ENCODE results near the gene ESYT2.

Gene ESYT2

GRCh38 chr7:158735935-158736334, 93.4 kb downstream of the ESYT2 start:
- no peak overlapping the region for H3K27ac ChIP-seq (ENCODE audit: poor library complexity, severe bottlenecking)
- no peaks in the 10 kb centered on the region for H3K27me3 ChIP-seq (ENCODE audit: insufficient read depth, poor library complexity, severe bottlenecking)
- H3K4me1 ChIP-seq (ENCODE audit: insufficient read depth, poor library complexity, severe bottlenecking): peaks cover 8% of the 10 kb centered on the region
- ATAC-seq (ENCODE audit: low read depth) (no peak), DNase-seq (ENCODE audit: low spot score) (no peak)
- H3K9me3 ChIP-seq (ENCODE audit: severe bottlenecking): no peaks in the 10 kb centered on the region
- no peak for TF ChIP-seq CTCF (IDR thresholded peaks at IDR 0.05; ENCODE audit: poor library complexity, severe bottlenecking)
- H3K4me3 ChIP-seq (ENCODE audit: severe bottlenecking): no peak overlapping the region
- peaks cover 88% of the 10 kb centered on the region for H3K36me3 ChIP-seq (ENCODE audit: low read depth)

- Histone ChIP-seq H3K4me3 (ENCODE audit: severe bottlenecking) (no peak overlapping the region), H3K9me3 (ENCODE audit: severe bottlenecking) (no peaks in the 10 kb centered on the region), H3K27ac (ENCODE audit: poor library complexity, severe bottlenecking) (no peak overlapping the region), H3K4me1 (ENCODE audit: insufficient read depth, poor library complexity, severe bottlenecking) (no peaks in the 10 kb centered on the region), H3K36me3 (ENCODE audit: low read depth) (peaks cover 84% of the 10 kb centered on the region), H3K27me3 (ENCODE audit: insufficient read depth, poor library complexity, severe bottlenecking) (no peaks in the 10 kb centered on the region)
- no peak for DNase-seq (ENCODE audit: low spot score)
- peak; percentile 76 for ATAC-seq (ENCODE audit: low read depth)
- no peak for TF ChIP-seq CTCF (IDR thresholded peaks at IDR 0.05; ENCODE audit: poor library complexity, severe bottlenecking)
These were observed 94.4 kb downstream of the ESYT2 start for GRCh38 chr7:158734861-158735260.

- H3K27ac ChIP-seq (ENCODE audit: poor library complexity, severe bottlenecking): no peak overlapping the region
- H3K36me3 ChIP-seq (ENCODE audit: low read depth): peaks cover 75% of the 10 kb centered on the region
- DNase-seq (ENCODE audit: low spot score) (no peak), ATAC-seq (ENCODE audit: low read depth) (no peak)
- TF ChIP-seq CTCF (IDR thresholded peaks at IDR 0.05; ENCODE audit: poor library complexity, severe bottlenecking): no peak
- H3K27me3 ChIP-seq (ENCODE audit: insufficient read depth, poor library complexity, severe bottlenecking): no peaks in the 10 kb centered on the region
- no peaks in the 10 kb centered on the region for H3K9me3 ChIP-seq (ENCODE audit: severe bottlenecking)
- no peak overlapping the region for H3K4me3 ChIP-seq (ENCODE audit: severe bottlenecking)
- no peaks in the 10 kb centered on the region for H3K4me1 ChIP-seq (ENCODE audit: insufficient read depth, poor library complexity, severe bottlenecking)
These were observed 95.4 kb downstream of the ESYT2 start for GRCh38 chr7:158733775-158734494.

- DNase-seq (ENCODE audit: low spot score): no peak
- Histone ChIP-seq H3K27me3 (ENCODE audit: insufficient read depth, poor library complexity, severe bottlenecking) (no peaks in the 10 kb centered on the region), H3K4me3 (ENCODE audit: severe bottlenecking) (no peak overlapping the region), H3K9me3 (ENCODE audit: severe bottlenecking) (no peaks in the 10 kb centered on the region), H3K27ac (ENCODE audit: poor library complexity, severe bottlenecking) (no peak overlapping the region), H3K4me1 (ENCODE audit: insufficient read depth, poor library complexity, severe bottlenecking) (no peaks in the 10 kb centered on the region), H3K36me3 (ENCODE audit: low read depth) (peaks cover 67% of the 10 kb centered on the region)
- no peak for TF ChIP-seq CTCF (IDR thresholded peaks at IDR 0.05; ENCODE audit: poor library complexity, severe bottlenecking)
- no peak for ATAC-seq (ENCODE audit: low read depth)
These were observed 96.1 kb downstream of the ESYT2 start for GRCh38 chr7:158733220-158733519.

GRCh38 chr7:158732494-158733219, 96.7 kb downstream of the ESYT2 start:
- Histone ChIP-seq H3K36me3 (ENCODE audit: low read depth) (peaks cover 62% of the 10 kb centered on the region), H3K4me3 (ENCODE audit: severe bottlenecking) (no peak overlapping the region), H3K9me3 (ENCODE audit: severe bottlenecking) (no peaks in the 10 kb centered on the region), H3K4me1 (ENCODE audit: insufficient read depth, poor library complexity, severe bottlenecking) (no peaks in the 10 kb centered on the region), H3K27ac (ENCODE audit: poor library complexity, severe bottlenecking) (no peak overlapping the region), H3K27me3 (ENCODE audit: insufficient read depth, poor library complexity, severe bottlenecking) (no peaks in the 10 kb centered on the region)
- DNase-seq (ENCODE audit: low spot score) (no peak), ATAC-seq (ENCODE audit: low read depth) (no peak)
- TF ChIP-seq CTCF (IDR thresholded peaks at IDR 0.05; ENCODE audit: poor library complexity, severe bottlenecking): no peak

Measured in RWPE2 (cell line).